ENCODE results near the gene TBXA2R. TPM values are rescaled to one million over a fixed set of nuclear protein-coding genes. Genes with fewer than 3 reads are reported as not detected.

The TBXA2R gene
- total and polyA plus RNA-seq, 2 of the 8 experiments (the other 6 are each of a cell fraction or from before 2014, with no cell fraction given): 0.39 to 0.50 TPM

DNA sequence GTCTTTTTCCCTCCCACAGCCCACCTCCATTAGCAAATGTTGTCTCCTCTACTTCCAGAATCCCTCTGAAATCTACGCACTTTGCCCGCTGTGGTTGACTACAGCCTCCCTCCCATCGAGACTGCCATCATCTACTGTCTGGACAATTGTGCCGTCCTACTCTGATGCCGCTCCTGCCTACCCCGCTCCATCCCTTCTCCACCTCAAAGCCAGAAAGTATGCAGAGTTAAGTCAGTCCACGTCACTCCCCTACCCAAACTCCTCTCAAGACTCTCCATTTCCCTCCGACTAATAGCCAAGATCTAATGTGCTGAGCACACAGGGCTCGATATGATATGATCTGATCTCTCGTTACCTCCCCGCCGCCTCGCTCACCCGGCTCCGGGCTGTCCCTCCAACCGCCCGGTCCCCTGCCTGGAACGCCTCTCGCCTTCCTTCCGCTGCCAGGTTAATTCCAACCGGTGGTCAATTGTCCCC, 19.4 kb upstream of the TBXA2R start:
- H4K5ac ChIP-seq (ENCODE audit: insufficient read length, low read depth, low read length): no peak overlapping the region
- ChIA-PET POLR2A (ENCODE audit: partially characterized antibody) (interaction anchor here (0.7 to 1.3 kb wide), 2 partner anchors 10 to 12 kb away, joined by 3 read pairs; no protein-coding TSS in a partner anchor), CTCF (ENCODE audit: partially characterized antibody) (interaction anchor here (0.5 to 1.0 kb wide), 2 partner anchors 25 to 65 kb away, joined by 3 read pairs; no protein-coding TSS in a partner anchor)
- H3K79me1 ChIP-seq (ENCODE audit: low read depth, low read length): peaks cover 12% of the 10 kb centered on the region
- H3K9ac ChIP-seq (replicated peaks in 1 of 4; ENCODE audit: extremely low read depth in 1 of 4, low read depth in 3 of 4, low read length in 3 of 4): peak overlapping the region; percentile 91 to 99 (median 98)
- peaks cover 4% of the 10 kb centered on the region for H3K23me2 ChIP-seq (ENCODE audit: low read depth, low read length)
- peaks cover 2 to 5% (median 3%) of the 10 kb centered on the region in 4 experiments; a peak in 4 of 8 replicates for H3K36me3 ChIP-seq (ENCODE audit: control insufficient read depth in 2 of 4, insufficient read depth in 4 of 4, low read length in 3 of 4)
- H3K27me3 ChIP-seq (replicated peaks in 1 of 4; ENCODE audit: control insufficient read depth in 3 of 4, extremely low read depth in 1 of 4, insufficient read depth in 3 of 4, low read length in 3 of 4): no peaks in the 10 kb centered on the region
- no peak overlapping the region for H2BK5ac ChIP-seq (ENCODE audit: low read depth, low read length)
- H2BK20ac ChIP-seq (ENCODE audit: low read length): no peak overlapping the region
- H3K4ac ChIP-seq (replicated peaks; ENCODE audit: insufficient read length, low read depth, low read length): no peak overlapping the region
- FAIRE-seq: no peak
- peaks cover 4 to 11% of the 10 kb centered on the region in 2 experiments for H4K20me1 ChIP-seq (replicated peaks in 1 of 2; ENCODE audit: control insufficient read depth in 1 of 2, insufficient read depth in 2 of 2, low read length in 2 of 2)
- DNase-seq (ENCODE audit: low read depth in 1 of 2, low spot score in 2 of 2): no peak
- H3K4me3 ChIP-seq (ENCODE audit: extremely low read depth in 1 of 4, insufficient read depth in 2 of 4, low read depth in 3 of 4, low read length in 4 of 4): peak overlapping the region; percentile 89 to 100 (median 97)
- H4K91ac ChIP-seq (replicated peaks; ENCODE audit: insufficient read length, low read length): no peak overlapping the region
- H3K23ac ChIP-seq (ENCODE audit: insufficient read length): no peak overlapping the region
- TF ChIP-seq SAP30 (IDR thresholded peaks at IDR 0.05; ENCODE audit: insufficient read depth, insufficient replicate concordance, low read length): no peak
- no peak for TF ChIP-seq EZH2 (IDR thresholded peaks at IDR 0.05; ENCODE audit: low read depth, low read length, severe bottlenecking)
- TF ChIP-seq PHF8 (conservative IDR thresholded peaks at IDR 0.05; ENCODE audit: low read depth, low read length): no peak
- no peak for TF ChIP-seq GABPA (IDR thresholded peaks at IDR 0.05; ENCODE audit: borderline replicate concordance, insufficient read depth, low read length)
- TF ChIP-seq CEBPB (IDR thresholded peaks at IDR 0.05; ENCODE audit: low read depth, low read length): no peak
- TF ChIP-seq TBP (IDR thresholded peaks at IDR 0.05; ENCODE audit: low read depth, low read length): no peak
- TF ChIP-seq SIRT6 (IDR thresholded peaks at IDR 0.05; ENCODE audit: low read length): no peak
- peaks cover 9 to 24% of the 10 kb centered on the region in 2 experiments for H3K79me2 ChIP-seq (ENCODE audit: control insufficient read depth in 1 of 2, insufficient read depth in 2 of 2, low read length in 2 of 2)
- H2AK5ac ChIP-seq (ENCODE audit: low read depth, low read length): no peak overlapping the region
- H3K18ac ChIP-seq (ENCODE audit: extremely low read depth, low read length): no peak overlapping the region
- no peaks in the 10 kb centered on the region for H3K9me3 ChIP-seq (ENCODE audit: insufficient read depth in 2 of 2, low read depth in 1 of 2, low read length in 1 of 2)
- peaks cover 0 to 6% (median 2%) of the 10 kb centered on the region in 4 experiments; a peak in 4 of 7 replicates for H3K4me1 ChIP-seq (replicated peaks in 1 of 4; ENCODE audit: control insufficient read depth in 3 of 4, insufficient read depth in 4 of 4, low read length in 3 of 4)
- H2BK15ac ChIP-seq (ENCODE audit: low read length): no peak overlapping the region
- no peak overlapping the region for H3K56ac ChIP-seq (replicated peaks; ENCODE audit: insufficient read length, low read depth, low read length)
- no peak overlapping the region for H3K14ac ChIP-seq (ENCODE audit: insufficient read length)
- no peak overlapping the region for H2BK120ac ChIP-seq (replicated peaks; ENCODE audit: low read depth, low read length)
- H3K4me2 ChIP-seq (ENCODE audit: insufficient read depth in 1 of 2, low read depth in 2 of 2, low read length in 2 of 2): peak overlapping the region; percentile 91 to 100
- peak overlapping the region; percentile 100; the same call in 1 of the 2 replicates for H4K8ac ChIP-seq (ENCODE audit: extremely low read depth, insufficient read depth, low read length)
- no peak overlapping the region for H2AFZ ChIP-seq (ENCODE audit: low read length)
- no peak overlapping the region for H2BK12ac ChIP-seq (ENCODE audit: low read depth, low read length)
- H3K27ac ChIP-seq (ENCODE audit: low read depth, low read length): peak overlapping the region; percentile 100; the same call in 1 of the 2 replicates
- 3% methylated on average over 20 of the region's 21 CpGs; no CpG with 5 or more reads in 1 of the 2 experiments for WGBS, 2 experiments (ENCODE audit: extremely low coverage in 1 of 2, insufficient coverage in 1 of 2, insufficient read length in 1 of 2, insufficient replicate concordance in 2 of 2, low coverage in 1 of 2, low lambda C conversion rate in 2 of 2, missing lambda C conversion rate in 1 of 2)
